Stimulated activated CD4-positive, alpha-beta T cell treated with anti-CD3 and anti-CD28 coated beads, Interleukin-2, amount 100 ng/mL, for 24 hours (primary cell): Measurements from ENCODE around the gene ZBTB47.

ENCODE experiments used
- DNase-seq, 2 donors: peaks; one replicate each; pipeline ENCODE4 v3.0.0-alpha.2; 2020

ZBTB47 gene

GRCh38 chr3:42701371-42702065 lies 48.0 kb downstream of the ZBTB47 start:
- peak; percentile 59 to 67 for DNase-seq

GRCh38 chr3:42702066-42702951 lies 48.8 kb downstream of the ZBTB47 start, which contains the start of gene HHATL:
HHATL (minus strand) TSS chr3:42702798; CDS start chr3:42700826, 1,972 bp downstream.
- DNase-seq: no peak

GRCh38 chr3:42702982-42703694 lies 49.6 kb downstream of the ZBTB47 start:
- no peak for DNase-seq

- DNase-seq: no peak
Observed at GRCh38 chr3:42703695-42704025, 50.2 kb downstream of the ZBTB47 start.

GRCh38 chr3:42704136-42704841 lies 50.8 kb downstream of the ZBTB47 start:
- DNase-seq: no peak

- no peak for DNase-seq
Observed at GRCh38 chr3:42705058-42705767, 51.7 kb downstream of the ZBTB47 start.

- no peak for DNase-seq
Observed at GRCh38 chr3:42705962-42706585, 52.6 kb downstream of the ZBTB47 start.

GRCh38 chr3:42706721-42707619 lies 53.5 kb downstream of the ZBTB47 start:
- no peak for DNase-seq

GRCh38 chr3:42707620-42708355 lies 54.3 kb downstream of the ZBTB47 start:
- no peak for DNase-seq

- no peak for DNase-seq
Observed at GRCh38 chr3:42708611-42709151, 55.2 kb downstream of the ZBTB47 start.

GRCh38 chr3:42709621-42710020 lies 56.1 kb downstream of the ZBTB47 start:
- DNase-seq: no peak

- DNase-seq: no peak
Observed at GRCh38 chr3:42710323-42711021, 57.0 kb downstream of the ZBTB47 start.

- no peak for DNase-seq
Observed at GRCh38 chr3:42711491-42712343, 58.2 kb downstream of the ZBTB47 start.

- no peak for DNase-seq
Observed at GRCh38 chr3:42712344-42712648, 58.8 kb downstream of the ZBTB47 start.

GRCh38 chr3:42712688-42713372 lies 59.3 kb downstream of the ZBTB47 start:
- no peak for DNase-seq

GRCh38 chr3:42713747-42714146 lies 60.2 kb downstream of the ZBTB47 start:
- no peak for DNase-seq

GRCh38 chr3:42714171-42714852 lies 60.8 kb downstream of the ZBTB47 start:
- DNase-seq: no peak
